ENCODE results near the gene AGR2. TPM values are rescaled to one million over a fixed set of nuclear protein-coding genes. Genes with fewer than 3 reads are reported as not detected.

AGR2 gene
- total RNA-seq, result 0.46 TPM

GRCh38 chr7:16804674-16805439, at the start of gene AGR2:
Gene AGR2, minus strand, starts transcription at chr7:16804999. Its CDS starts 3,203 bp downstream, at chr7:16801796.

GRCh38 chr7:16753102-16753931, 51.5 kb downstream of the AGR2 start, which contains the start of gene TSPAN13:
Gene TSPAN13, plus strand, starts transcription at chr7:16753755. Its CDS starts 213 bp downstream, at chr7:16753968.

Other genes starting within 250 kb of the AGR2 start
- 65.5 TPM for gene ANKMY2, start 159.2 kb downstream of the AGR2 start, total RNA-seq
- 57.7 TPM for gene BZW2, start 158.8 kb downstream of the AGR2 start, total RNA-seq
- gene TSPAN13, start 51.2 kb downstream of the AGR2 start, total RNA-seq, result 111 TPM
- not detected for gene AGR3, start 77.0 kb upstream of the AGR2 start, total RNA-seq